ENCODE results near the gene SUPT4H1.

Gene SUPT4H1

DNA sequence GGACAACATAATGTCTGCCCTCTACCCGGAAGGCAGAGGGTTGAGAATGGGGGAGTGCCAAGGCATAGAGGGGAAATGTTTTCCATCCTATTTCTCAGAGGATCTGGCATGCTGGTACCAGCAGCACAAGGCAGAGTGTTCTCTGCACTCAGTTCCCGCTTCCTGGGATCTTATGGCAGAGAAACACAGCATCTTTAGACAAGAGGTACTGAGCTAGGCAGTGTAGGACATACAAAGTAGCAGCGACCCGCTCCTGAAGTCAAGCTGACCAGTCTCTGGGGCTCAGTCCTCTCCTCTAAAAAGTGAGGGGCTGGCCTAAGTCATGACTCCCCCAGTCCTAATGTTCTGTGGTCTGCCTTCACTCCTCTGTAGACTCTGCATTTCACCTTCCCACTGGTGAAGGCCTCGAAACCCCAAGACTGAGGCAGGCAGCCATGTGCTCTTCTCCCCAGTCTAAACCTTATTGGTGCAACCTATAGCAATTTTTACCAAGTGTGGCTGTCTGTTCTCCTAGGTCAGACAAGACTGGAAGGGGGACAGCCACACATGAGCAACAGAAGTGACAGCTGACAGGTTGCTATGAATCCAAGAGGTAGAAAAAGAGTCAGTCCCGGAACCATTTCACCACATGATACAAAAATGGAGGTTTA lies 12.1 kb downstream of the SUPT4H1 start:
- no peak for DNase-seq (ENCODE audit: low spot score)

DNA sequence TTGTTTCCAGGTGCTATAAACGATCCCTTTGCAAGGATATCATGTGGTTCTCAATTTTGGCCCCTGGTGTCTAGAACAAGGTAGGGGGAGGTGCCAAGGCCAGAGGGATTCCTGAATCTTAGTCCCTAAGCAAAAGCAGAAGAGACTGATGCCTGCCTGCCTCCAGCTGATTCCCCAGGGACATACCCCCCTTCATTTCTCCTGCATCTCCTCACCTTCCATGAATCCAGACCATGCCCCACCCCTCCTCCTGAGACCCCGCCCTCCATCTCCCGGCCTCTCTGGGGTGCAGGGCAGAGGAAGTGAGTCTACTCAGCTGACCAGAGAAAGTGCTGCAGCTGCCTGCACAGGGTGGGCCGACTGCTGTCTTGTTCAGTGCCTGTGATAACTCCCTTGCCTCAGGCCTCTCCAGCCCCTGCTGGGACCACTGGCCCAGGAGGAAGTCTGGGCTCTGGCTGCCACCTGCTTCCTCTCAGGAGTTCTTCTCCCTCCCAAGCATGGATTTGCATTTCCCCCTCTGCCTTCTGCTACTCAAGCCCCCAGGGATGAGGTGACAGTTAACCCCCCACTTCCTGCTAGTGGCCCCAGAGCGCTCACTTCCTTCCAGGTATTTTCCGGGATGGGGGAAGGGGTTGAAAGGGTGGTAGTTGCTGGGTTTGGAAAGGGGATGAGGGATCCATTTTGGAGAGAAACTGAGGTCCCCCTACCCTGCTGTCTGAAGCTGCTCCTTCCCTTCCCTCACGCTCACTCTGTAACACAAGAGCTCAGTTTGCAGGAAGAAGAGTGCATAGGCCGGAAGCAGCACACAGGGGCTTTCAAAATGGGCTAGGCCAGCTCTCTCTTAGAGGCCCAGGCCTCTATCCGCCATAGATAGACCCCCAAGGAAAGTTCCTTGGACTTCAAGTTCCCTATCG lies 12.9 kb downstream of the SUPT4H1 start:
- no peak for DNase-seq (ENCODE audit: low spot score)

DNA sequence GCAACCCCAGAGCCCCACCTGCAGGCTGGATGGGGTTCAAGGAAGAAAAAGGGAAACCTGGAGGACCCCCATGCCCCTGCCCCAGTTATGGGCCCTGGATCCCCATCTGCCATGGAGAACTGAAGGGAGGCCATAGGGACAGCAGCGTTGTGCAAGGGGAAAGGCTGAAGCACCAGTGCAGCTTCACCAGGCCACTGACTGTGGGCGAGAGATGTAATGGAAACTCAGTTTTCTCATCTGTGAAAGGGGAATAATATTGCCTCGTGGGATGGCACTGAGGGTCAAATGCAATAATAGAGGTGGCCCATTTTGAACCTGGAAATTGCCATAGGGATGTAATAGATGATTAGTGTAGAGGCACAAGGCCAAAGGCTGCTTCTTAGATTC lies 13.6 kb downstream of the SUPT4H1 start:
- no peak for DNase-seq (ENCODE audit: low spot score)

DNA sequence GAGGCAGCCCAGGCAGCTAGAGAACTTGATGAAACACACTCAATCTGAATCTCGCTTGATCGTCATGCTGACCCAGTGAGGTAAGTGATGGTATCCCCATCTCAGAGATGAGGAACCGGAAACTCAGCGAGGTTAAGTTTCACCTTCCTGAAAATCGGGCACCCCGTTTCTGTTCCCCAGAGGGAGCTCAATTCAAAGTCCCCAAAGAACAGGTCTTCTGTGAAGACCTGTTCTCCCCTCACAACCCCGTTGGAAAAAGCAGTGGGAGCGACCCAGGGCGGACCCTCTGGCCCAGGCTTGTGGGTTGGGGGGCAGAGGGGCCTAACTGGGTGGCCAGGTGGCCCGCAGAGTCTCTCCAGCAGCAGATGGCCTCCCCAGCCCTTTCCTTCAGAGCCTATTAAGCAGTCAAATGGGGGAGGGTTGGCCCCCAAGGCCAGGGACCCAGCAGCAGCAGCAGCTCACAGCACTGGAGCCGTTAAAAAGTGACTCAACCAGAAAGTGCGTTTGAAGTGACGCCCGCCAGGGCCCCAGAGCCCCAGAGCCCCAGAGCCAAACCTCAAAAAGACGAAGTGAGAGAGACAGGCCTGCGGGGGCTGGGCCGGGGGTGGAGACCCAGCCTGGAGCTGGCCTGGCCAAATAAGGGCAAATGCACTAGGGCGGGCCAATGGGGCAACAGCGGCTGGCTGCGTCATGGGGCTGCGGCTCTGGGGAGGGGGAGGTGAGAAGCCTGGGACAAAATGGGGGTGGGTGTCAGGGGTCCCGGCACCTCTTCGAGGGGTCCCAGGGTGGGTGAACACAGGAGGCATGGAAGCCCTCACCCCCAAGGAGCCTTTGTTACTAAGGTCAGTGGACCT lies 14.2 kb downstream of the SUPT4H1 start:
- no peak for DNase-seq (ENCODE audit: low spot score)

DNA sequence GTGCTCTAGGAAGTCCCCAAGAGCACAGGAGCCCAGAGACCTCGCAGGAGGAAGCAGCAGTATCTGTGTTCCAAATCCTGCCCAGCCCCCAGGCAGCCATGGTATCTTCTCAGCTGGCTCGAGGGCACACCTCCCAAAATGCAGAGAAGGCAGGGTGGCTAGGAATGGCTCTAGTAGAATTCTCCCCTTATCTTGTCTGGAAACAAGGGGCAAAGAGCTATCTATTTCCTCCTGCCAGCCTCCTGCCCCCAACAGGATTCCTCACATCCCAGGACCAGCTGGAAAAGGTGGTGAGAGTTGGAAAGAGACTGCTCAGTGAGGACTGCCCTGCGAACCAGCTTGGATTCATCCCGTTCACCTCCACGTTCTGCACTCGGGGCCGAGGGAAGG lies 14.8 kb downstream of the SUPT4H1 start:
- no peak for DNase-seq (ENCODE audit: low spot score)

DNA sequence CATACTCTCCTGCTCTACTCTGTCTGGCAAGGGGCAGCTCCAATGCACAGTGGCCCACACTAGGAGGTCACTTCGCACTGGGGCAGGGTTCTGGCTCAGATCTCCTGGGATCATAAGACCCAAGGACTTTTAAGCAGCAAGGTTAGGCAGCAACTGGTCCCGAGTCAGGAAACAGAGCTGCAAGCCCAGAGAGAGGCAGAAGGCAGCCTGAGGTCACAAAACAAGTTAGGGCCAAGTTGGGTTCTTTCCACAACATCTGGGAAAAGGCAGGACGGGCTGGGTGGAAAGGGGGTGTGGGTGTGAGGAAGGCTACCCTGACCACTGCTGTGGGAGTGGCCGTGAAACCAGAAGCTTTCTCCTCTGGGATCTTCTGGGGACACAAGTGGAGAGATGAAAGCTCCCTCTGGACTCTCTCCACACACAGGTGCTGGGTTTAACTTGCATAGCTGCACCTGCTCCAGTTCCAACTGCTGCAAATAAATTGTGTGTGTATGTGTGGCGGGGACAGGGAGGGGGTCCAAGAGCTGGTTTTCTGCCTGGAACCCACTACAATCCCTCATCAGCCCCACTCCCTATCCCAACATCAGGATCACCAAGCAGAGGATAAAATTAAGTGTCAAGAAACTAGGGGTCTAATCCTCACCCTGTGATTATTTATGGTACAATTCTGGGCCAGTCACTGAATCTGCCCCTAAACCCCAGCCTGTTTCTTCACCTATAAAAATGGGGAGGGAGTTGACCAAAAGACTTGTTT lies 15.4 kb downstream of the SUPT4H1 start:
- no peak for DNase-seq (ENCODE audit: low spot score)

DNA sequence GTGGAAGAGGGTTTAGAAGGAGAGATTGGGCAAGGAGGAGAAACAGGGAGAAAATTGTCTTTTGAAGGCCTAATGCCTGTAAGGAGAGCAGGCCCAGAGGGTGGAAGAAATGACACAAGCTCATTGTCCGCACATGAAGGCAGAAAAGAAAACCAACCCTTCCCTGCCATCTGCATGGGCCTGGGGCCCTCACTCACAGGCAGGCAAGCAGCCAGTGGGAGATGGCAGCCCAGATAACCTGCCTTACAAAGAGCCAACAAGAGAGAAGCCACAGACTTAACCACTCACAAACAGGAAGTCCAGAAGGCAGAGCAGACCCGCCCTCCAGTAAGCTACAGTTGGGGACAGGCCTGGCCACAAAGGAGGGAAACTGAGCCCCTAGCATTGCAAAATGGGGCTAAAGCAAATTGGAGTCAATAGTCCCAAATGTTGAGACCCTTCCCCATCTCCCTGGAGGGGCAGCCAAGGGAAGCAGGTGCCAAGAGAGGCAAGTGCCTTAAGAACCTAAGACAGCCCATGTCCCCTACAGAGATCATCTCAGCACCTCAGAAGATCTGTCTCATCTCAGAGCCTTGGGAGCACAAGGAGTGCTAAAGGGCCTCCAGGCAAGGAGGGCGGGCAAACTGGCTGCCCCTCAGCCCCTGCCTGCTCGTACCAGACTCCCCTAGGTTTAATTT lies 16.1 kb downstream of the SUPT4H1 start:
- DNase-seq (ENCODE audit: low spot score) = no peak

DNA sequence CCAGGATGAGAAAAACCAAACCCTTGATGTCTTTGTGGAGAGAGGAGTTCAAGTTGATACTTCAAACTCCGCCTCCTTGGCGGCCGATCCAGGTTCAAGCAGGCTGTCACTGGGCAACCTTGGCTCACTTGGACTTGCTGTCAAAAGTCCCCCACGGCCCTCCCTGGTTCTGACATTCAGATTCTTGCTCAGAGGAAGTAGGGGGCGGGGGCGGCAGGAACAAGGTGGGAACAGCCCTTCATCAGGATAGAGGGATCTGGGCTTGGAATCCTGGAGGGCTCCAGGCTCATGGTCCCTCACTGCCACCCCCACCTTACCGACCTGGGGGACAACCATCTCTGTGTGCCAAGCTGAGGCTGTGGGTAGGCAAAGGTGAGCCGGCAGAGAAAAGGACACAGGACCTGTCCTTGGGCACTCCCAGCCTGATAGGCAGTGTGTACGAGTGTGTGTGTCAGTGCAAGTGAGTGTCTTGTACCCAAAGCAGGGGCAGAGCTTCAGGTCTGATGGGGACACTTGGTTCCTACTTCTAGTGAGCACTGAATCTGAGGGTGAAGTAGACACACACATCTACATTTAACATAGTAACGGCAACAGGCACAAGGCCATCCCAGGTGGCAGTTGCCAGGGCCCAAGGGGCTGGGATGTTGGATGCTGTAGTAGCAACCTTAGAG lies 16.8 kb downstream of the SUPT4H1 start:
- no peak for DNase-seq (ENCODE audit: low spot score)

DNA sequence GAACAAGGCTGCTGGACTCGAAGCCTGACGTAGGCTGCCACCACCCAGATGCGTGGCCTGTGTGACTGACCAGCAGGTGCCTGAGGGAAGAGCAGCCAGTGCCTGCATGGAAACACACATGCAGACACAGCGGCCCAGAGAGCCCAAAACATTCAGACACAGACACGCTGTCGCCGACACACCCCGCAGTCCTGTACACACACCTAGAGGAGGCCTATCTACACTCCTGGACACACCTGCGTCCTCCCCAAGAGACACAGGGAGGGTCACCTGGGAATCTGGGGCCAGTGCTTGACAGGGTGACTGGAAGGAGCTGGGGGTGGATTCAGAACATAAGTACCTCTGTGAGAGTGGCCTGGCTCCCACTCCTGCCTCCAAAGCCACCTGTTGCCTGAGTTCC lies 17.3 kb downstream of the SUPT4H1 start:
- DNase-seq (ENCODE audit: low spot score) = no peak

DNA sequence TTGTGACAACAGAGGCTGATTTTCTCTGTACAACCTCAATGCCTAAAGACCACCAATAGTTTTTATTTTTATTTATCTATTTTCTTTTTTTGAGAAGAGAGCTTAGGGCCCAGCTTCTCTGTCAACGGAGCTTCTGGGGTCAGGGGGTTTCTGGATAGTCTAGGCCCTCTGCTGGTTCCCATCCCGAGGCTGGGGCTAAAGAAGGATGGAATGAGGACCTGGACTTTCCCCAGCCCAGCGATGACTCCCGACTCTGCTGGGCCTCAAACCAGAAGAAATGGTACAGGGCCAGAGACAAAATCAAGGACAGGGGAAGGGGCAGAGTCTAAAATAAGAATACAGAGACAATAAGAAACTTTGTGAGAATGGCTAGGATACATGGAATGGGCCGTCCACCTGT lies 17.7 kb downstream of the SUPT4H1 start:
- no peak for DNase-seq (ENCODE audit: low spot score)

DNA sequence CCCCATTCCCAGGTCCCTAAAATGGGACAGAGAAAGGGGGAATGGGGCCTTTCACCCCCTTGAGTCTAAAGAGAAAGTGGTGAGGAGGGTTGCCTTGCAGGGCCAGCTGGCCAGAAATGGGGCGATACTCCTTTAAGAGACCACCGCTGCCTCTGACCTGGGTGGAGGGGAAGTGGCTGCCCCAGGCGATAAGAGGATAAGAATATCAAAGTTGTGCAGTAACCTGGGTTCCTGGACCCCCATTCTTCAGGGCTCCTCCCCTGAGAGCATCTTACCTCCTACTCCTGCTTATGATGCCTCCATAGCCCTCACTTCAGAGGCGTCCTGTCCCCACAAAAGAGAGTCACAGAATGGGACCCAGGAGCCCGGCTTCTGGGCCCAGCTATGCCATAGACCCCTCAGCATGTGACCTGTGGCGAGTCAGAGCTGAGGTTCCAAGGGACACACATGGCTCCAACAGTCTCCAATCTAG lies 18.2 kb downstream of the SUPT4H1 start:
- no peak for DNase-seq (ENCODE audit: low spot score)

DNA sequence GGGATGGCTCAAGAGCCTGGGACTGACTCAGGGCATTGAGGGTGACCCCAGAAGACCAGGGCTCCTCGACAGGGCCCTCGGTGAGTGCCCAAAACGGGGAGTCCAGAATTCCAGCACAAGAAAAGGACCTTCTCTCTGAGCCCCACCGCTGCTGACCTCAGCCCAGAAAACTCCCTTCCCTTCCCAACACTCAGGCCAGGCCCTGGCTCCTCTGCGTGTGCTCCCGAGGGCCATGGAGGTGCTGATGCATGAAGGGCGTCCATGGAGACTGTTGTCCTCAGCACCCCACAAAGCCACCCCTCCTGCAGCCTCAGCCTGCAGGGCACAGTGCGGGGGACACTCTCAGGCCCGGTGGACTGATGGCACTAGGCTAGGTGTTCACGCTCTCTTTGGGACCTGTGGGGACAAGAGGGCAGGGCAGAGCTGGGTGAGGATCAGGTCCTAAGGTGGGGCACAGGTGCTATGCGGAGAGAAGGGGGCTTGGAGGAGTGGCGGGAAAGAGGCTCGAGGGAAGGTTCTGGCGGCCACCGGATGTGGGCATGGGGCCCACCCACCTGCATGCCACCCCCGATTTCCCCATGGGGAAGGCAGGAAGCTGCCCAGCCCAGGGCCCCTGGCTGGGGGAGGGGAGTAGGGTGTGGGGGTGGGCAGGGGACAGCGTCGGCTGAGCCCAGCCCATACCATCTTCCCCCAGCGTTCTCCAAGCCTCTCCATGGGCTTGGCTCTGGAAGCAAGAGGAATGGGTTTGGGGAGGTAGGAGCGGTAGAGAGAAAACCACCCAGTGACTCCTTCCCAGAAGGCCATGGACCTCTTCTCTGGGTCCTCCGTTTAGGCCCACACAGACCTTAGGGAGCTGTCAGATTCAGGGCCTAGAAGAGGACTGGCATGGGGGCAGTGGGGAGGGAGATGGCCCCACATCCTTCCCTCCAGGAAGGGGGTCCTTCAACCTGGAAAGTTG lies 18.9 kb downstream of the SUPT4H1 start:
- DNase-seq (ENCODE audit: low spot score) = no peak

DNA sequence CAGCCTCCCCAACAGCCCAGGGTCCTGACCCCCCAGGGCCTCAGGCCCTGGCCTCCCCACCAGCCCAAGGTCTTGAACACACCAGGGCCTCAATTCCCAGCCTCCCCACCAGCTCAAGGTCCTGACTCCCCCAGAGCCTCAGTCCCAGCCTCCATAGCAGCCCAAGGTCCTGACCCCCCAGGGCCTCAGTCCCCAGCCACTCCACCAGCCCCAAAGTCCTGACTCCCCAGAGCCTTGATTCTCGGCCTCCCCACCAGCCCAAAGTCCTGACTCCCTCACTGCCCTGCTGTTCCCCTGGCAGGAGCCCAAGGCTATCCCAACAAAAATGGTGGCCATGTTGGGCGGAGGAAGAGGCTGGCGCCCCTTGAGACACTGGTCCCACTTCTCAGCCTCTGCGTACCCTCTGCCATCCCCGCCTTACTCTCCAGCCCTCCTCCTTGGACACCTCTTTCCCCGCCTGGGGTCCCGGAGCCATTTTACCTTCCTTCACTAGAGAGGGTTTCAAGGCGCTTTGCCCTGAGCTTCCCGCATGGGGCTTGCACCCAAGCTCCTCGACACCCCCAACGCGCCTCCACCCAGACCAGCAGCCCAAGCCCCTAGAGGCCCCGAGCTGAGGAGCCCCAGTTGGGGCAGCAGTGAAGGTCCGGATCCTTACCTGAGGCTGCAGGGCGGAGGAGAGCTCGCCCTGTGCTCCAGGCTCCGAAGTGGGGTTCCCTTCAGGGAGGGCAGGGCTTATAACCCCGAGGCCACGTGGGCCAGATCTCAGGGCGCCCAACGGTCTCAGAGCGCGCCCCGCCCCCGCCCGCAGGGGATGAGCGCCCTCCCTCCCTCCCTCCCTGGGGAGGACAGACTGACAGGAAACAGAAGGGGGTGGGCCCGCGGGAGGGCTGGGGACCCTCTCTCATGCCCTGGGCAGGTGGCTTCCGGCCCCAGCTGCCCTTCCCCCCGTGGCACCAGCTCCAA lies 19.9 kb downstream of the SUPT4H1 start:
- DNase-seq (ENCODE audit: low spot score) = no peak

DNA sequence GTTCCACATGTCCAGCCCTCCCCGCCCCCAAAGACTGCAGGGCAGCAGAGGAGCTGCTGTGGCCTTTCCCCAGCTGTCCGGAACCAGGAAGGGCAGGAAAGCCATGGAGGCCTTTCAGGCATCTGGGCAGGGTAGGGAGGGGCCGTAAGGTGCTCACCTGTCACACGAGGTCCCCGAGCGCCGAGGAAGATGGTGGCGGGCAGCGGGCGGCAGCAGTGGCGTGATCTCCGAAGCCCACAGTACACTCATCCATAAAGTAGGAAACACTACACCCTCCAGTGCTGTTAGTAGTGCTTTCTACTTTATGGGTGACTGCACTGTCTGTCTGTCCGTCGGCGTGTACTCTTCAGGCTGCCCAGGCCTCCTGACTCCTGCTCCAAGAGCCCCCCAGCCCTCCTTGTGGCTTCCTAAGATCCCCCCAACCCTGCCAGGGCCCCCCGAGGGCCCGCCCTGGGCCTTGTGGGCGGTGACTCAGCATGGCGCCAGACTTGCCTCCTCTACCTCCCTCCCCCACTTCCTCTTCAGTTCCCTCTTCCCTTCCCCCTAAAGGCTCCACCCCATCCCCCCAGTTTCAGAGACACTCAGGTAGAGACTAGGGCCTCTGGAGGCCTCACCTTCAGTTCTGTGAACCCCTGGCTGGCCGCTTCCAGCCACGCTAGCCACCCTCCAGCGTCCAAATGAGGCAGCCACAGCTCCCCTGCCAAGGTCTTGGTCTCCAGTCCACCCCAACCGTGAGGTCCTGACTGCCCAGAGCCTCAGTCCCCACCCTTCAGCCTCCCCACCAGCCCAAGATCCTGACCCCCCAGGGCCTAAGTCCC lies 20.8 kb downstream of the SUPT4H1 start:
- DNase-seq (ENCODE audit: low spot score) = no peak

DNA sequence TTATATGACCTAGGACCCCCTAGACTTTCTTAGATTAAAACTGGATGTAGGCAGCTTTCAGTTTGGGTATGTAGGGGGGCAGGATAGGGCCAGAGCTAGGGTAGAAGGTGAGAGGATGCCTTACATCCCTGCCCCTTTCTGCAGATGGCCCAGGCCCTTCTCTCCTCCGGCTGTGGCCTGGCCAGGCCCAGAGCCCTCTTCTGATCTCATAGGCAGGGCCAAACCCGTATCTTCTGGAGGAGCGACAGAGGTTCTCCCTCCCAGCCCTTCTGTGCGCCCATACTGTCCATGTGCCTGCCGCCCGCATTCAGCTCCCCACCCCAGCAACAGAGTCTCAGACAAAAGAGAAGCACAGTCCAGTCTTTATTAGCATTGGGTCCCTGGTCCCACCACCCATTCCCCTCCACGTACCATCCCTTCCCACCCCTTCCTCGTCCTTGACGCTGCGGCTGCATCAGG lies 21.4 kb downstream of the SUPT4H1 start:
- DNase-seq (ENCODE audit: low spot score) = no peak

DNA sequence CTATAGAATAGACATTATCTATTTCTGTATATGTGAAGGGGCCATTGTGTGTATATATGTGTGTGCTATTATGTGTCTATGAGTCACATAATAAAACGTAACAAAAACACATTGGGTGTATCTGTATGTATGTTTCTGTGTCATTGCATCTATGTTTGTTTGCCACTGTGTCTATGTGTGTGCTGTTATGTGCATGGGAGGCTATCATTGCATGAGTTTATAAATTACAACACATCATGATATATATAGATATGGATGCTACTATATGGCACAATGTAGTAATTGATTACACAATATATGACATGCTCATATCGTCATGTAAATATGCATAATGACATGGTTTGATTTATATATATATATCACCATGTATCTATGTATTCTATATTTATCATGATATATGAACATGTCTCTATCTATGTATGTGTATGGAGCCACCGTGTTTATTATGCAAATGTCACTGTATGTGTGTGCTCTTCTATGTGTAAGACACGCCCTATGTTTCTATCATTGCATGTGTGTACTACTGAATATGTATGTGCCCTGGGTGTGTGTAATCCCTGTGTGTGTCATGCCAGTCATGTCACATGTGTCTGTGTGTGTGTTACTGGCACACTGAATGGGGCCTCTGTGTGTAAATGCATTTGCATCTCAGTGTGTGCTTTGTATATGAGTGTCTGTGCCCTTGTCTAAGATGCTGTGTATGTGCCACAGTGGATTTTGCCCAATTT lies 22.0 kb downstream of the SUPT4H1 start:
- no peak for DNase-seq (ENCODE audit: low spot score)

Data from HuH-7.5 (cell line).